Breast epithelium (tissue), 3 donors: Measurements from ENCODE around the gene KRTAP20-1.

Experiments
- POLR2AphosphoS5 ChIP-seq, 3 donors: sonication (generic); formaldehyde crosslinking; IDR thresholded peaks; one replicate each; pipeline ENCODE4 v1.6.1; 2017; ENCODE audit warnings: antibody characterized with exemption in 3 of 3
- TF ChIP-seq, protein P1 (sequence below), 3 donors: fragments of 450-650 bp; IDR thresholded peaks; one replicate each; pipeline ENCODE4 v1.5.1; 2016 to 2017; ENCODE audit warnings: antibody characterized with exemption in 3 of 3, mild to moderate bottlenecking in 3 of 3, moderate library complexity in 3 of 3

DNA sequence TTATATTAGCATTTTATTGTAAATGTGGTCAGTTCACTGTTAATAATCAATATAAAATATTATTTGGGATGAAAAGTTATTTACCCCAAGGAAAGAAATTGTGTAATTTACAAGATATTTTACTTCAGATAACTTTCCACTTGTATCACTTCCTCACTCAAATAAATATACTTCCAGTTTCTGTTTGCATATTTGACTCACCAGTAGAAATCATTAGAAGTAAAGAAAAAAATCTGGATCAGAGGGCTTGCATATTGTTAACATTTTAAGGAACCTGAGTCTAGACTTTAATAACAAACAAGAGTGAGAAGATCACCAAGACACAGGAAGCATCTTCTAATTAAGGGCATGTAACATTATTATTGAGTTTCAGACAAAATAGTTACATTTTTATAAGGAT, 3.9 kb downstream of the KRTAP20-1 start:
- TF ChIP-seq, protein P1, sequence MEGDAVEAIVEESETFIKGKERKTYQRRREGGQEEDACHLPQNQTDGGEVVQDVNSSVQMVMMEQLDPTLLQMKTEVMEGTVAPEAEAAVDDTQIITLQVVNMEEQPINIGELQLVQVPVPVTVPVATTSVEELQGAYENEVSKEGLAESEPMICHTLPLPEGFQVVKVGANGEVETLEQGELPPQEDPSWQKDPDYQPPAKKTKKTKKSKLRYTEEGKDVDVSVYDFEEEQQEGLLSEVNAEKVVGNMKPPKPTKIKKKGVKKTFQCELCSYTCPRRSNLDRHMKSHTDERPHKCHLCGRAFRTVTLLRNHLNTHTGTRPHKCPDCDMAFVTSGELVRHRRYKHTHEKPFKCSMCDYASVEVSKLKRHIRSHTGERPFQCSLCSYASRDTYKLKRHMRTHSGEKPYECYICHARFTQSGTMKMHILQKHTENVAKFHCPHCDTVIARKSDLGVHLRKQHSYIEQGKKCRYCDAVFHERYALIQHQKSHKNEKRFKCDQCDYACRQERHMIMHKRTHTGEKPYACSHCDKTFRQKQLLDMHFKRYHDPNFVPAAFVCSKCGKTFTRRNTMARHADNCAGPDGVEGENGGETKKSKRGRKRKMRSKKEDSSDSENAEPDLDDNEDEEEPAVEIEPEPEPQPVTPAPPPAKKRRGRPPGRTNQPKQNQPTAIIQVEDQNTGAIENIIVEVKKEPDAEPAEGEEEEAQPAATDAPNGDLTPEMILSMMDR (IDR thresholded peaks at IDR 0.05), result no peak
- TF ChIP-seq POLR2AphosphoS5 (IDR thresholded peaks at IDR 0.05), result no peak
